HL-60/S4 treated with retinoic acid at 250 ng/mL for 4 days and 3 days (cell line): ENCODE results near the gene PCDH19.
"Not testable (repeated sequence)": the region's sequence is repeated elsewhere in the genome, so short reads cannot be mapped to it uniquely, and the experiment has no call there.

Experiments
- in situ Hi-C: fragments of 300-500 bp; cut with MboI; formaldehyde crosslinking; loops from 2 replicates; pipeline ENCODE4 v1.7.0; 2022; ENCODE audit warnings: low sequenced_read_pairs

Gene PCDH19, protein sequence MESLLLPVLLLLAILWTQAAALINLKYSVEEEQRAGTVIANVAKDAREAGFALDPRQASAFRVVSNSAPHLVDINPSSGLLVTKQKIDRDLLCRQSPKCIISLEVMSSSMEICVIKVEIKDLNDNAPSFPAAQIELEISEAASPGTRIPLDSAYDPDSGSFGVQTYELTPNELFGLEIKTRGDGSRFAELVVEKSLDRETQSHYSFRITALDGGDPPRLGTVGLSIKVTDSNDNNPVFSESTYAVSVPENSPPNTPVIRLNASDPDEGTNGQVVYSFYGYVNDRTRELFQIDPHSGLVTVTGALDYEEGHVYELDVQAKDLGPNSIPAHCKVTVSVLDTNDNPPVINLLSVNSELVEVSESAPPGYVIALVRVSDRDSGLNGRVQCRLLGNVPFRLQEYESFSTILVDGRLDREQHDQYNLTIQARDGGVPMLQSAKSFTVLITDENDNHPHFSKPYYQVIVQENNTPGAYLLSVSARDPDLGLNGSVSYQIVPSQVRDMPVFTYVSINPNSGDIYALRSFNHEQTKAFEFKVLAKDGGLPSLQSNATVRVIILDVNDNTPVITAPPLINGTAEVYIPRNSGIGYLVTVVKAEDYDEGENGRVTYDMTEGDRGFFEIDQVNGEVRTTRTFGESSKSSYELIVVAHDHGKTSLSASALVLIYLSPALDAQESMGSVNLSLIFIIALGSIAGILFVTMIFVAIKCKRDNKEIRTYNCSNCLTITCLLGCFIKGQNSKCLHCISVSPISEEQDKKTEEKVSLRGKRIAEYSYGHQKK (N-terminal part only)

DNA sequence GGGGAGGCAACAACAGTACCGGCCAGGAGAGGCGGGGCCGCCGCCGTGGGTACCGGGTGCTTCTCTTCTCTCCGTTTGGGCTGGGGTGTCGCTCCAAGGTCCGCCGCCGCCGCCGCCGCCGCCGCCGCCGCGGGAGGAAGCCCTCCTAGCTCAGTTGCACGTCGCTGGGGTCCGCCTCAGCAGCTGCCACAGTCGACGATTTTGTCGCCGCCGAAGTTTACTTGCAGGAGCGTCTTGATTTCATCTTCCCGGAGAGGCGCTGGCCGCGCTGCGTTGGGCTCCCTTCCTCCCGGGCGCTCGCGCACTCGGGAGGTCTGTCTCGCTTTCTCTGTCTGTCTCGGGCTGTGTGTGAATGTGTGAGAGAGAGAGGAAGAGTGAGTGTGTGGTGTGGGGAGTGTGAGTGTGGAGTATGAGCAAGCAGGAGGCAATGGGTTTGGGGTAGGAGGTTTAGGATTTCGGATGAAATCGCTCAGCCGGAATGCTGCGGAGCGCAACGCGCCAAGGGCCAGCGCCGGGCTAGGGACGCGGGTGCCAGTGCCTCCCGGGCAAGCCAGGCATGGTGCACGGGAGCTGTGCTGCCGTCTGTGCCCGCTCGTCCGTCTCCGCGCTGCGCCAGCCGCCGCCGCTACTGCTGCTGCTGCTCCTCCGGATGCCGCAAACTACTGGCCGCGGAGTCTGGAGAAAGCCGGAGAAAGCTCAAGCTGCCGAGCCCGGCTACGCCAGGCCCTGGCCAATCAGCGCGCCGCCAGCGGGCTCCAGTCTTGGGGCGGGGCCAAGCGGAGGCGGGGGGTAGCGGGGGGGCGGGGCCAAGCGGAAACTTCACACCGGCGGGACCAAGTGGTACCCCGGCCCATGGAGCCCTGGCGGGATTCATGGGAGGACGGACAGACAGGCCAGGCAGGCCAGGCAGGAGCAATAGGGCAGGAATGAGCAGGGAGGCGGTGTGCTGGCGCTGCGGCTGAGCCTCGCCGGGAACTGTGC lies at the start of gene PCDH19:
Gene PCDH19, minus strand, starts transcription at position 664 of the 981 bp plus-strand sequence. CDS start 1,676 bp downstream, outside the sequence.
- in situ Hi-C loops = no loop called here

DNA sequence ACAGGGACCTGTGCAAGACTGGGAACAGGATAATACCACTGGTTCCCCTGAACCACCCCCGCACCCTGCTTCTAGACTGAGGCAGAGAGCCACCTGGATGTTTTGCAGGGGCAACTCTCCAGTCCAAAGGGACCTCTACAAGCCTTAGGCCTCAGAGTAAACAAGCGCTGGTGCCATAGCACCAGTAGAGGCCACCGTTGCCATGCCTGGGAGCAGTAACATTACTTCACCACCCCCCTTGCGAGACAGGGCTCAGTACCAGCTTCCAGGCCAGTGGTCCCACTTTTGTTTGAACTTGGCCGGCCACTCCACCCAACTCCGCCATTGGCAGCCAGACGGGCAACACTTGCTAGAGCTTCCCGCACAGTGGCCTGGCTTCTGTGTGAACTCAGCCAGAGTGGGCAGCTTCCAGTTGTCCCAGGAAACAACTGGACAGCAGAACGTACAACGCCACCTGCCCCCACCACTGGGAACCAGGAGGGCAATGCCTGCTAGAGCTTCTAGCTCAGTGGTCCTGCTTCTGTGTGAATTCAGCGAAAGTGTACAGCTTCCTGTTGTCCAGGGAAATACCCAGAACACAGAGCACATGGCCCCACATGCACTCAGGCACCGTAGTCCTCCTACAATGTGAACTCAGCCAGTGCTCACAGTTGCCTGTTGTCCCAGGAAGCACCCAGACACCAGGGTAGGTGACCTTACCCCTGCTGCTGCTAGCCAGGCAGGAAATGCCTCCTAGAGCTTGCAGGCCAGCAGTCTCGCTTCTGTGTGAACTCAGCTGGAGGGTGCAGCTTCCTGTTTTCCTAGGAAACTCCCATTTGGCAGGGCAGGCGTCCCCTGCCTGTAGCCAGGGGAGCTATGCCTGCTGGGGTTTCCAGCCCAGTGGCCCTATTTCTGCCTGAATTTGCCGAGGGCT lies 39.9 kb upstream of the PCDH19 start:
- in situ Hi-C loops = no loop called here

GRCh38 chrX:100447655-100448397 lies 37.8 kb upstream of the PCDH19 start:
- in situ Hi-C loops = no loop called here

DNA sequence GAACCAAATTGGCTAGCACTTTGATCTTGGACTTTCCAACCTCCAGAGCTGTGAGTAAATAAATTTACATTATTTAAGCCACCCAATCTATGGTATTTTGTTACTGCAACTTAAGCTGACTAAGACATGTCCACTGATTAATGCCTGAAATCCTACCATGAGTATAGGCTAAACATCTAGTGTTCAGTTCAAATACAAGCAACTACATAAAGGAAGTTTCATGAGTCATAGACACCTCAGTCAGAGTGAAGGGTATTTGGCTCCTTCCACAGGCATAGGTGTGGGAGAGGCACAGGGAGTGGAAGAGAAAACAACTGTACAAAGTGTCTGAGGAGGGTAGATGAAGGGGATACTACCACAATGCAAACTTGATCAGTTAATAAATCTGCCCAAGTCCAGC lies 35.5 kb upstream of the PCDH19 start:
- in situ Hi-C loops = no loop called here

DNA sequence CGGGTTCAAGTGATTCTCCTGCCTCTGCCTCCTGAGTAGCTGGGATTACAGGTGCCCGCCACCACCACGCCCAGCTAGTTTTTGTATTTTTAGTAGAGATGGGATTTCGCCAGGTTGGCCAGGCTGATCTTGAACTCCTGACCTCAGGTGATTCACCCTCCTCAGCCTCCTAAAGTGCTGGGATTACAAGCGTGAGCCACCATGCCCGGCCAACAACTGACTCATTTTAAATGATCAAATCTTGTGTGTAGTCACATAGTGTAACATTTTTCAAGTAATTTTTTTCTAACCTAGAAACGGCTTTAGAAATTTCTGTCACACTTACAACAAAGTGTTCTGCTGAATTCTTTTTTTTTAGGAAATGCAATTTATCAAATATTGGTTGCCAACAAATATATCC lies 31.2 kb upstream of the PCDH19 start:
- in situ Hi-C loops = not testable (repeated sequence)

DNA sequence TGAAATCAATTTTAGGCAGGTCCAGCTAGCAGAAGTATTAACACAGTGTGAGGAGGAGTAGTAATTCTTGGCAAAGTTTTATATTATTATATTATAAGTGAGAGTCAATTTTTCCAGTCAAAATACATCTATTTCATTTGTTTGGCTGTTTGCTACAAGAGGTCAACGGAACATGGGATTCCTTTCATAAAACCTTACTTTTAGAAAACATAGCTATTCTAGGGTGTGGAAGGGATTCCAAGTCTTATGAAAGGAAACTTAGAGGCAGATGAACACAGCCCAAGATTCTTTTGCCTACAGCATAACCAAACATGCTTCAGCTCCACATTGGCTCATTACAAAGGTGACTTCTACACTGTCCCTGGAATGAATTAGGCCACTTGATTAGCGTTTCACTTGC lies 29.9 kb upstream of the PCDH19 start:
- in situ Hi-C loops = no loop called here

DNA sequence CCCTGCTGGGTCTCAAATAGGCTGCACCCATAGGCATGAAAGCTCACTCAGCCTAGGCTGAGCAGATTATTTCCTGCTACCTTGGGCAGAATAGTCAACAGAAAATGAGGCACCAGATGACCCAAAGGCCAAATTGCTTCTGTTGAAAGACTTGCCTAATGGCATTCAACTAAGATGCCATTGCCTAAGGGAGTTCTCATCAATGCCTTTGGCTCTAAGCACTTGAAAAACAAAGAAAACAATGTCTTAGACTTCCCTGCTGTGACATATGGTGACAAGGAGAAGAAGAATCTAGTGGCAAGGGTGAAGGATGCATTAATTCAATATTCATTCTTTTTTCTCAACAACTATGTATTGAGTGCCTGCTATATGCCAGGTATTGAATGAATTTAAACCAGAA lies 25.7 kb upstream of the PCDH19 start:
- in situ Hi-C loops = no loop called here

- in situ Hi-C loops = no loop called here
These were observed 13.9 kb upstream of the PCDH19 start for GRCh38 chrX:100424012-100424411.

- in situ Hi-C loops = no loop called here
These were observed 8.5 kb upstream of the PCDH19 start for GRCh38 chrX:100418556-100418955.

- in situ Hi-C loops = no loop called here
These were observed 7.6 kb upstream of the PCDH19 start for GRCh38 chrX:100417681-100418080.

DNA sequence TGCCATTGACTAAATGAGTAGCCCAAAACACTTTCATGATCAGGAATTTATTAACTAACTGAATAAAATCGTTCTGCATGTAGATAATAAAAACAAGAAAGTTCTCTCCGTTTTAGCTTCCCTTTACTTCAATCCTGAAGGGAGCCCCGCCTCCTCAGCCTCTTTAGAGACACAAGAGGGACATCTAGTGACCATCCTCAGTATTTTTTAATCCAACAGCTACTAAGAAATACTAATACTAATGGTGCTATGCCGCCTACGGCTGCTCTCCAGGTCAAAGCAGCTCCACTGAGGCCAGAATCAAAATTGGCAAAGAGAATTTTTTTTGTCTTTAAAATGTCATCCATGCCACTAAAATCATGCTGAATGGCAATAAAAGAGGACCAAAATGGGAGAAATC lies 3.2 kb upstream of the PCDH19 start:
- in situ Hi-C loops = no loop called here

GRCh38 chrX:100411802-100412715 lies 2.0 kb upstream of the PCDH19 start:
- in situ Hi-C loops = no loop called here

- in situ Hi-C loops = no loop called here
These were observed 1.1 kb upstream of the PCDH19 start for GRCh38 chrX:100410901-100411801.

DNA sequence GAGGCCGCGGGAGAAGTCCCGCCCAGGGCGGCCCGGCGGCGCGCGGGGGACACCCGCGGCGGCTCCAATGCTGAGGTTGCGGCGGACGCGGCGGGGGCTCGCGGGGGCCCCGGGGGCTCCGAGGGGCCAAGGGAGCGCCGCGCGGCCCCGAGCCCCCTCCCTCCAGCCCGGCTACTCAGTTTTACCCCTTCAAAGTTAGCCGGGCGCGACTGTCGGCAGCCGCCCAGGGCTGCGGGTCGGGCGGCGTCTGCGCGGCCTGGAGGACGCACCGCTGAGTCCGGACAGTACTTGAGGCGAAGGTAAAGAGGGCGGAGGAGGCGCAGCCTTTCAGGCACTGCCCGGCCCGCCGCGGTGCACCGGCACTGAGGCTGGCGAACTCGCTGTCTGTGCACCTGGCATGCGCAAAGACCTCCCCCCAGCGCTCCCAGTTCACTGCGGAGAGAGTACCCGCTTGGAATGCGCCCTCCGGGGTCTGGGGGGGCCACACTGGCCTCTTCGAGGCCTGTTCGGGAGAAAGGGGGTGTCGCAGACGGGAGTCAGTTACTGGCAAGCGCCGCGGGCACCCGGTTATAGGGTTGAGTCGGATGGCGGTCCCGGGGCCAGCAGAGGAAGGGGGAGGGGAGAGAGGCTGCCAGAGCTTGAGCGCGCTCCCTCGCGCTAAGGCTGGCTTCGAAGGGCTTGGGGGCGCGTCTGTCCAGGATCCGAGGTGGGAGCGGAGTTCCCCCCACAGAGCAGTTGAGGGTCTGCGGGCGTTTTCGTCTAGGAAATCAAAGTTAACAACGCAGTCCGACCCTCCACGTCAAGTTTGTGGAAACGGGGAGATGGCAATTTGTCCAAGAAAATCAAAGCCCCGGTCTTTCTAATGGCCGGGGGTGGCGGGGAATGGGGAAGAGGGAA lies 1.1 kb downstream of the PCDH19 start:
- in situ Hi-C loops = no loop called here

GRCh38 chrX:100407784-100408712 lies 2.0 kb downstream of the PCDH19 start:
- in situ Hi-C loops = no loop called here
